Body of pancreas (tissue), 4 donors: Measurements from ENCODE around the gene OR2H1.

Experiments
- CTCF ChIP-seq, 7 experiments: fragments of 450-650 bp in 4 of 7; fragments of 200-600 bp in 3 of 7; sonication (generic) in 3 of 7; IDR thresholded peaks; one replicate each; pipeline ENCODE4 v1.5.1; 2016 to 2019; ENCODE audit warnings: antibody characterized with exemption in 7 of 7
- POLR2A ChIP-seq, 3 donors: fragments of 450-650 bp; IDR thresholded peaks; one replicate each; pipeline ENCODE4 v1.6.1; 2016; ENCODE audit warnings: antibody characterized with exemption in 3 of 3, mild to moderate bottlenecking in 2 of 3

GRCh38 chr6:29424168-29424567 lies 32.8 kb upstream of the OR2H1 start:
- TF ChIP-seq CTCF (IDR thresholded peaks at IDR 0.05) (no peak), POLR2A (IDR thresholded peaks at IDR 0.05) (no peak)
